ENCODE data around the gene LPP.
A peak's percentile ranks its signal among the peaks of the same experiment; 100 is the strongest.
"Not testable (repeated sequence)": the region's sequence is repeated elsewhere in the genome, so short reads cannot be mapped to it uniquely, and the experiment has no call there.

Gene LPP

GRCh38 chr3:188700918-188701317 is 547.0 kb downstream of the LPP start:
- no peak for DNase-seq

DNA sequence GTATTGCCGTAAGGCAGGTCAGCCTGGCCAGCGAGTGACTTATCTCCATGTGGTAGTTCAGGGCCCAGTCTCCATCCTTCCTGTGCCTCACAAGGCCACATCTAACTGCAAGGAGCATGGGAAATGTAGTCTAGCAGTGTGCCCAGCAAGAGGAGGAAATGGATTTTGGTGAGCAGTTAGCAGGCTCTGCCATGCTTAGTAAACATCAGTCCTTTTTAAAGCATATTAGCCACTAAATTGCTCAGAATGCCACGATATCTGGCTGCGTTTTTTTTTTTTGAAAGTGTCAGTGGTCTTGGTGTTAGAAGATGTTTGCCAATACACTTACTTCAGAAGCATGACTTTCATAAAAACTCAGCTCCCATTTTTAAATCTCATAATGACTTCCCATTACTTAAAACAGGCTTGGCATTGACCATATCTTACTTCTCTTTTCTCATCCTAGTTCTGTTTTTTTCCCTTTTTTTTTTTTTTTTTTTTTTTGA is 547.6 kb downstream of the LPP start:
- DNase-seq: peak in 1 of 2 donors; percentile 29

GRCh38 chr3:188702028-188702427 is 548.1 kb downstream of the LPP start:
- not testable (repeated sequence) for DNase-seq

DNA sequence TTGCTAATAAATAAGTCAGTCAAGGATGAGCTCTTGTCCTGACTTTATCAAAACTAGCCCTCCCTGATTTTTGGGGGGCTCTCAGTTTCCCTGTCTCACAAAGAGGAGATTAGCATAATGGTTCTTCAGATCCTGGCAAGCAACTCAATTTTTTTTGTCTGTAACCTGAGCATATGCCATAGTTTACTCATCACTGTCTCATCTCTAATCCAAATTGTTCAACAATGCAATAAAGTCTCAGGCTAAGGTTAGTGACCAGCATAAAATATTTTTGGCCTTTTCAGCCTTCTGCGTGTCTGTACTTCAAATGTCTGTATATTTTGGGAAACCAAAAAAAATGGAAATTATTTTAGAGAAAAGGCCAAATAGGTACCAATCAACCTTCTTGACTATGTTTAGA is 552.2 kb downstream of the LPP start:
- DNase-seq: no peak

- no peak for DNase-seq
These were observed 552.6 kb downstream of the LPP start for GRCh38 chr3:188706599-188706998.

- DNase-seq: no peak
These were observed 553.7 kb downstream of the LPP start for GRCh38 chr3:188707381-188708288.

DNA sequence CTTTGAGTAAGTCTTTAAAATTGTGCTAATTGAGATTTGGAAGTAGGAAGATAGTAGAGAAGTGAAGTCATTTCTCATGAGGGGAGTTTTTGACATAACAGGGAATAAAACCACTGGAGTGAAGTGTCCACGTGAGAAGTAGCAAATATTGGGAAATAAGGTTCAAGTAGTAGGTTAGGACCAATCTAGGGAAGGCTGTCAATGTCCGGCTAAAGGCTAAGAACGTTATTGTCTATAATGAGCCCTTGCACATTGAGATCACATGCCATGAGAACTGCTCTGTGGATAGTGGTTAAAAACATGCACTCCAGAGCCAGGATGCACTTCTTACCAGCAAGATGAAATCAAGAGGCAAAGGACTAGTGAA is 557.9 kb downstream of the LPP start:
- no peak for DNase-seq

DNA sequence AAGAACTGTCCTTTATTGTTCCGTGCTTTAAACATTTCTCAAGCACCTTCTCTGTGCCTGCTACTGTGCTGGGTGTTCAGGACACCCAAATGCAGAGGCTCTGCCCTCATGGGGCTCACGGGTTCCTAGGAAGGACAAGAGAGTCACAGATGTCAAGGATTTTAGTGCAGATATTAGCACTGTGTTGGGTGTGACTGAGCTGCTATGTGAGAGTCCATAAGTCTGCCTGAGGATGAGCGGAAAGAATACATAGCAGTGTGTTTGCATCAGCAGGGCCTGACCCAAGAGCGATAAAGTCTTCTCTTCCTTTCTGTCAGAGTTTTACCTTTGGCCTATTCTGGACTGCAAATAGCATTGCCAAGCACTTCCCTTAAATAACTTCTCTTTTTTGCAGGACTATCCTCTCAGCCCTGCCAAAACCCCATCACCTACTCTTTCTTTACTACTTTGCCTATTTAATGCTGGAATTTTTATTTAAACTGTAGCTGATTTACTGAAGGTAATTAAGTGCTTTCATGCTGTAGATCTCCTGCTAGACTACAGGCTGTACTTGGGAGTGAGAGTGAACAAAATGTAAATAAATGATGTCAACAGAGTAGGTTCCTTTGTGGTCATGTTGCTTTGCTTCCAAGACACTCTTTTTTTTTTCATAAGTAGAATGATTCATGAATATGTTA is 558.4 kb downstream of the LPP start:
- no peak for DNase-seq

GRCh38 chr3:188712991-188713390 is 559.0 kb downstream of the LPP start:
- DNase-seq: no peak

DNA sequence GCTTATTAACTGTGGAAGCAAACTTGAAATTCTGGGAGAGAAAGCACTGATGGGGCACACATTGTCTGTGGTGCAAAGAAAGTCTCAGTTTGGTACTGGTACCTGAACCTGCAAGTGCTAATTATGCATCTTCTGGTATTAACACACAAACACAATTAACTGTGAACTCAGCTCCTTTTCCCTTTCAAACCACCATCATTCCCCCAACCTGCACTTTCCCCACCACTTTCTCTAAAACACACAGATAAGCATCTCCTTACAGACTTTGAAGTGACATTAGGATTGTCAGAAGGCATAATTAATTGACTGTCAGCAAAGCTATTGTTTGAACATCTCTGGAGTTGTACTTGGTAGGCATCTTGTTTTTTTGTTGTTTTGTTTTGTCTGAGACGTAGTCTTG is 565.6 kb downstream of the LPP start:
- DNase-seq: no peak

GRCh38 chr3:188720215-188720614 is 566.3 kb downstream of the LPP start:
- no peak for DNase-seq

DNA sequence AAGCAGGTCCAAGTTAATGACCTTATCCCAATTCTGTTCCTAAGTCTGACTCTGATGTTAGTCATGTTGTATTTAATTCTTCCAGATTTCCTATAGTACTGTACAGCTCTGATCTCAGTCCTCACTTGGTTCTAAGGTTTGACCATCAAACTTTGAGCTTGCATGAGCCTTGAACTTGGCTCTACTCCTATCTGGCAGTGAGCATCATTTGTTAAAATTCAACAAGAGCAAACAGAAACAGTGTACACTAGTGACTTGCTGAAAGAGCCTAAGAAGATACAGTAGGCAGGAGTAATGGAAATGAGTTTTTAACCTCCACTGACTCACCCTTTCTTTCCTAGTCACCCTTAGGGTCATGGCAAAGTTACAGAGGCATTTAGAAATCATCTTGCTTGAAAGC is 566.7 kb downstream of the LPP start:
- no peak for DNase-seq

DNA sequence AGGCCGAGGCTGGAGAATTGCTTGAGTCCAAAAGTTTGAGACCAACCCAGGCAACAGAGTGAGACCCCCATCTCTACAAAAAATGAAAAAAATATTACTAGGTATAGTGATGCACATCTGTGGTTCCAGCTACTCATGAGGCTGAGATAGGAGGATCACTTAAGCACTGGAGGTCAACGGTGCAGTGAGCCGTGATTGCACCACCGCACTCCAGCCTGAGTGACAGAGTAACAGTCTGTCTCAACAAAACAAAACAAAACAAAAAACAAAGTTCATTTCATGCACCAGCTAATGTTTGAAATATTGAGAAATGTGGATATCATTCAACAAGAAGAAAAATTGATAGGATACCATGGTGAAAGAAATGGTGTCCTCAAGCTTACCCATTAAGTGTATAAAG is 567.4 kb downstream of the LPP start:
- DNase-seq: no peak

DNA sequence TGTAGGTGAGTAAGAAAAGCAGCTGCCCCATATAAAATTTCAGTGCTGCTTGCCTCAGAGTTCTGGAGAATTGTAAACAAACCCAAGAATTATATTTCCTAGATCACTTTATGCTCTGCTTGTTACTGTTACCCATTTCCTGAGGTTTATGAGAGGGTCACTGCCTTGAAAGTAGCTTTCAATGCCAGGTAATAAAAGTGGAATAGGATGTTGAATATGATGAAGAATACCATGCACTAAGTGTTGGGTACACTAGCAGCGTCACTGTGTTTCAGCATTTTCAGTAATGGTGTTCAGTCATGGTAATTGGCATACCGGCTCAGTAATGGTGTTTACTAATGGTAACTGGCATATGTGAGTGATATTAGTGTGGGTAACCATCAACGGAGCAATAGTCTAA is 568.0 kb downstream of the LPP start:
- DNase-seq: no peak

DNA sequence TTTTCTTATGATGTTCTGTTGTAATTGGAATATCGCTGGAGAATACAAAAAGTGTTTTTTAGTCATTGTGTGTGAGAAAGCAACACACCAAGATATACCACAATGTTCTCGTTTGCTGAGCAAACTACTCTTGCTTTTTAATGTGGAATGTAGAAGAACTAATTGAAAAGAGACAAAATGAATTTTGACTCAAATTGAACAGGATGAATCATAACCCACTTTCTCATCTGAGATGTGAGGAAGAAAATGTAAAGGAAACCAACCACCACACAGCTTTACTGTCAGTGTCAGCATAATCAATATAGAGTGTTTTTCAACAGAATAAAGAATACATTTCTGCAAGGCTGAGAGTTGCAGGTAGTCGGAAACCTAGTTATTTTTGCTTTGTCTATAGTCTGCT is 569.0 kb downstream of the LPP start:
- DNase-seq: no peak

- DNase-seq: no peak
These were observed 573.1 kb downstream of the LPP start for GRCh38 chr3:188727052-188727451.

- DNase-seq: no peak
These were observed 574.5 kb downstream of the LPP start for GRCh38 chr3:188728371-188728896.

- no peak for DNase-seq
These were observed 575.5 kb downstream of the LPP start for GRCh38 chr3:188729422-188729821.

GRCh38 chr3:188734395-188734794 is 580.4 kb downstream of the LPP start:
- DNase-seq: no peak

DNA sequence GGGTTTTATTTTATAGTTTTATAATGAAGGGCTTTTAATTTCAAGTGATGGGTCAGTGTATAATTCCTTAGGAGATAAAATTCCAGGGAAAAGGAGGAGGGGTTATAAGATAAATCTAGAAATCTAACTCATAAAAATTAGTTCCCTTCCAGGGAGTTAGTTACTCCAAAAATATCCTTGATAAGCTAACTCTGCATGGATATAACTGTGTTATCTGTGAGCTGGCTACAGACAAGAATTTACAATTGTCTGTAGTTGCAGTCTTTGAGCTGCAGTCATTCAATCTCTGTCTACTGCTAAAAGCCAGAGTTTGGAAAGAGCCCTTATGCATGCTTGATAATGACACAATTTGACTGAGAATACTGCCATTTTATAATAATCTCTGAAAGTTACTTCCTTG is 585.6 kb downstream of the LPP start:
- DNase-seq: no peak

DNA sequence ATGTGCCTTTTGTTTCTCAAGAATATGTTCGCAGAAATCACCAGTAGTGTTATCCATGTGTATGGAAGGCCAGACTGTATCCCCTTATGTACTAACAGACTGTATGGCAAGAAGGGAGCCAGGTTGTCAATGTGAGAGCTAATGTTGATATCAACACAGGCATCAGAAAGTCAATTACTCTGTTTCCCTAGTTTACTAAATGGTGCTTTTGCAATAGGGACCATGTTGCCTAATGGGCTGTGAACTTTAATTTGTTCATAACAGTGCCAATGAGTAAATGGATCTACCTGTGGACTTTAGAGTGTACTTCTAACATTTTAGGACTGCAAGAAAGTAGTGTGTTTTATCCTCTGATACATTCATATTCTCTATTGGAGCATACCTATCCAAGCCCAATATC is 586.1 kb downstream of the LPP start:
- no peak for DNase-seq

DNA sequence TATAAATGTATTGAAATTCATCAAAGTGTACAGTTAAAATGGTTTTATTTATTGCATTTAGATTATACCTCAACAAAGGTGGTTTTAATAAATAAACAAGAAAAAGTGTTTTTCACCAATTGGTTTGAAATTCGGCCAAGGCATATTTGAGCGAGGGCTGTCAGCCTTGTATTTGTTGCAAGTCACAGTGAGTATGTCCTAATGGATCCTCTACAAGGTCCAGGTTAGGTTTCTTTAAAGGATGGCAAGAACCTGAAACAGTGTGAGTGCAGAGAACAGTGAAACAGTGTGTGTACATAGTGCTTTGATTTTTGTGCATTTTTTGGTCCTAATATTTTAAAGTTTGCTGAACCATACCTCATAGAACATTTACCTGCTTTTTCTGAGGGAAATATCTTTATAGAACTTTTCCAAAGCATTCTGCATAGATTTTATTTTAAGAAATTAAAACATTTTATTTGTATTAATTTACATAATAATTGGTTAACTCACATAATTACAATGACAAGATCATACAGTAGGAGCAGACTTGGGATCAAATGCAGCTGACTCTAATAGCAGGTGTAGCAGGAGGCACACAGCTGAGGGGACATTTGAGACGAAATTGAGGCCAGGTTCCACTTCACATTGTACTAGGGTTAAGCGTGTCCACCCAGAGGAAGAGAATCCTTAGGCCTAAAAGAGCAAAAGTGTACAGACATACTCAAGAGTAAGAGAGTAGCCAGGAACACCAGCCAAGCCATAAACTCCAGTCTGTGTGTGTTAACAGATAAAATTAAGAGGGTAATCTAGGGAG is 589.0 kb downstream of the LPP start:
- DNase-seq: no peak

- DNase-seq: no peak
These were observed 590.2 kb downstream of the LPP start for GRCh38 chr3:188744166-188744565.

All from CD4-positive, alpha-beta T cell treated with Interleukin-4 for 1 hour (primary cell).